ENCODE data around the gene SRGAP2B.
"Not testable (repeated sequence)": the region's sequence is repeated elsewhere in the genome, so short reads cannot be mapped to it uniquely, and the experiment has no call there.

The SRGAP2B gene

GRCh38 chr1:144966488-144966887 lies 128.6 kb downstream of the SRGAP2B start:
- not testable (repeated sequence) for H3K4me1 ChIP-seq (ENCODE audit: insufficient read depth, low read length, poor library complexity, severe bottlenecking); H2AFZ ChIP-seq (ENCODE audit: low read length); H3K27me3 ChIP-seq (ENCODE audit: insufficient read depth, low read length, poor library complexity, severe bottlenecking); H3F3A ChIP-seq (ENCODE audit: low read depth); H3K4me3 ChIP-seq (ENCODE audit: low read length, poor library complexity, severe bottlenecking); H4K20me1 ChIP-seq (ENCODE audit: insufficient read depth, low read length, poor library complexity, severe bottlenecking); H3K9ac ChIP-seq (ENCODE audit: low read depth, low read length, poor library complexity, severe bottlenecking); H3K4me2 ChIP-seq (ENCODE audit: low read depth, low read length, poor library complexity, severe bottlenecking); H3K36me3 ChIP-seq (ENCODE audit: insufficient read depth, low read length); H3K9me2 ChIP-seq (replicated peaks; ENCODE audit: low read depth, low read length); H3K79me2 ChIP-seq (ENCODE audit: insufficient read depth, low read length); H3K9me3 ChIP-seq (ENCODE audit: insufficient read depth, low read depth, low read length)

DNA sequence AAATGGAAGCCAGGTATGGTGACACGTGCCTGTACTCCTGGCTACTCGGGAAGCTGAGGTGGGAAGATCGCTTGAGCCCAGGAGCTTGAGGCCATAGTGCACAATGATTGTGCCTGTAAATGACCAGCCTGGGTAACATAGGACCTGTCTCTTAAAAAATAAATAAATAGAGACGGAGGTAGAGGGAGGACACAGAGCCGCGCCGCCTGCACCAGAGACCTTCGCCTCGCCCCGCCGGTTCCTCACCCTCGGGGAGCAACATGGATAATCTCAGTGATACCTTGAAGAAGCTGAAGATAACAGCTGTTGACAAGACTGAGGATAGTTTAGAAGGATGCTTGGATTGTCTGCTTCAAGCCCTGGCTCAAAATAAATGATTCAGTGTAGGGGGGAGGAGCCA lies 130.4 kb downstream of the SRGAP2B start:
- H3K4me1 ChIP-seq (ENCODE audit: insufficient read depth, low read length, poor library complexity, severe bottlenecking); H3K36me3 ChIP-seq (ENCODE audit: insufficient read depth, low read length); H3K27me3 ChIP-seq (ENCODE audit: insufficient read depth, low read length, poor library complexity, severe bottlenecking); H3K79me2 ChIP-seq (ENCODE audit: insufficient read depth, low read length); H3K9me3 ChIP-seq (ENCODE audit: insufficient read depth, low read depth, low read length); H3K9ac ChIP-seq (ENCODE audit: low read depth, low read length, poor library complexity, severe bottlenecking); H3K4me3 ChIP-seq (ENCODE audit: low read length, poor library complexity, severe bottlenecking); H3K4me2 ChIP-seq (ENCODE audit: low read depth, low read length, poor library complexity, severe bottlenecking); H3F3A ChIP-seq (ENCODE audit: low read depth); H2AFZ ChIP-seq (ENCODE audit: low read length); H3K9me2 ChIP-seq (replicated peaks; ENCODE audit: low read depth, low read length); H4K20me1 ChIP-seq (ENCODE audit: insufficient read depth, low read length, poor library complexity, severe bottlenecking): not testable (repeated sequence)

DNA sequence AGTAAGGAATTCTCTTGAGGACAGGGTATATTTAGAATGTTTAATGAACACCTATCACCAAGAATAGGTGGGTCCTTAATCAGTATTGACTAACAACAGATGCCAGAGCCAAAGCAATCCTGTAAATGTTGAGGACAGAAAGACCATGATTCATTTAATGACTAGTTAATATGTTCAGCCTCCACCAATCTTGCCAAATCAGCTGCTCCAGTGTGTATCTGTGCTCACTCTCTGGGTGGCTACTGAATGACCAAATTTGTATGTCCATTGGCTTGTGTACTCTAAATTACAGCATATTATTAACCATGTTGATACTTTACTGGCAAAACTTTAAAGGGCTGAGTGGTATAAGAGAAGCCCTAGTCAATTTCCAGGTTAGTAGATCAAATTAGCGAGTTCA lies 130.9 kb downstream of the SRGAP2B start:
- not testable (repeated sequence) for H3K36me3 ChIP-seq (ENCODE audit: insufficient read depth, low read length); H4K20me1 ChIP-seq (ENCODE audit: insufficient read depth, low read length, poor library complexity, severe bottlenecking); H3K9me2 ChIP-seq (replicated peaks; ENCODE audit: low read depth, low read length); H3K9ac ChIP-seq (ENCODE audit: low read depth, low read length, poor library complexity, severe bottlenecking); H3K4me3 ChIP-seq (ENCODE audit: low read length, poor library complexity, severe bottlenecking); H3K9me3 ChIP-seq (ENCODE audit: insufficient read depth, low read depth, low read length); H3K27me3 ChIP-seq (ENCODE audit: insufficient read depth, low read length, poor library complexity, severe bottlenecking); H3K4me2 ChIP-seq (ENCODE audit: low read depth, low read length, poor library complexity, severe bottlenecking); H2AFZ ChIP-seq (ENCODE audit: low read length); H3K79me2 ChIP-seq (ENCODE audit: insufficient read depth, low read length); H3F3A ChIP-seq (ENCODE audit: low read depth); H3K4me1 ChIP-seq (ENCODE audit: insufficient read depth, low read length, poor library complexity, severe bottlenecking)

DNA sequence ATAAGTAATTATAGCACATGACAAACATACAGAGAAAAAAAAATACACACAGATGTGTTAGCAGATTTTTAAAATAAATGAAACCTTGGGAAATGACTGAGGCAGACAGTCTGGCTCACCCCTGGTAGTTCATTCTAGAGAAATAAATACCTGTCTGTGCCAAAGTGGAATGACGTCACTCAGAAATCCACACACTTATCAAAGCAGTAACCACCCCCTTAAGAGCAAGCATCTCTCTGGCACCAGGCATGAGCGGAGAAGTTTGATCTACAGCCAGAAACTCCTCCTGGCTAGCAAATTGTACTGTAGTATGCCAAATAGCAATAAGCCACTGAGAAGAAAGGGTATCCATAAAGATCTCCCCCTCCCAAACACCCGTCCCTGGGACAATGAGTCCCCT lies 131.6 kb downstream of the SRGAP2B start:
- not testable (repeated sequence) for H3K4me1 ChIP-seq (ENCODE audit: insufficient read depth, low read length, poor library complexity, severe bottlenecking); H4K20me1 ChIP-seq (ENCODE audit: insufficient read depth, low read length, poor library complexity, severe bottlenecking); H3K9me3 ChIP-seq (ENCODE audit: insufficient read depth, low read depth, low read length); H3K79me2 ChIP-seq (ENCODE audit: insufficient read depth, low read length); H3K9me2 ChIP-seq (replicated peaks; ENCODE audit: low read depth, low read length); H3K4me2 ChIP-seq (ENCODE audit: low read depth, low read length, poor library complexity, severe bottlenecking); H3K36me3 ChIP-seq (ENCODE audit: insufficient read depth, low read length); H3K9ac ChIP-seq (ENCODE audit: low read depth, low read length, poor library complexity, severe bottlenecking); H3F3A ChIP-seq (ENCODE audit: low read depth); H3K27me3 ChIP-seq (ENCODE audit: insufficient read depth, low read length, poor library complexity, severe bottlenecking); H3K4me3 ChIP-seq (ENCODE audit: low read length, poor library complexity, severe bottlenecking); H2AFZ ChIP-seq (ENCODE audit: low read length)

- not testable (repeated sequence) for H3K27me3 ChIP-seq (ENCODE audit: insufficient read depth, low read length, poor library complexity, severe bottlenecking); H3K79me2 ChIP-seq (ENCODE audit: insufficient read depth, low read length); H3K4me1 ChIP-seq (ENCODE audit: insufficient read depth, low read length, poor library complexity, severe bottlenecking); H4K20me1 ChIP-seq (ENCODE audit: insufficient read depth, low read length, poor library complexity, severe bottlenecking); H3F3A ChIP-seq (ENCODE audit: low read depth); H3K4me3 ChIP-seq (ENCODE audit: low read length, poor library complexity, severe bottlenecking); H3K9ac ChIP-seq (ENCODE audit: low read depth, low read length, poor library complexity, severe bottlenecking); H3K36me3 ChIP-seq (ENCODE audit: insufficient read depth, low read length); H2AFZ ChIP-seq (ENCODE audit: low read length); H3K9me2 ChIP-seq (replicated peaks; ENCODE audit: low read depth, low read length); H3K9me3 ChIP-seq (ENCODE audit: insufficient read depth, low read depth, low read length); H3K4me2 ChIP-seq (ENCODE audit: low read depth, low read length, poor library complexity, severe bottlenecking)
These were observed 133.2 kb downstream of the SRGAP2B start for GRCh38 chr1:144961604-144962583.

DNA sequence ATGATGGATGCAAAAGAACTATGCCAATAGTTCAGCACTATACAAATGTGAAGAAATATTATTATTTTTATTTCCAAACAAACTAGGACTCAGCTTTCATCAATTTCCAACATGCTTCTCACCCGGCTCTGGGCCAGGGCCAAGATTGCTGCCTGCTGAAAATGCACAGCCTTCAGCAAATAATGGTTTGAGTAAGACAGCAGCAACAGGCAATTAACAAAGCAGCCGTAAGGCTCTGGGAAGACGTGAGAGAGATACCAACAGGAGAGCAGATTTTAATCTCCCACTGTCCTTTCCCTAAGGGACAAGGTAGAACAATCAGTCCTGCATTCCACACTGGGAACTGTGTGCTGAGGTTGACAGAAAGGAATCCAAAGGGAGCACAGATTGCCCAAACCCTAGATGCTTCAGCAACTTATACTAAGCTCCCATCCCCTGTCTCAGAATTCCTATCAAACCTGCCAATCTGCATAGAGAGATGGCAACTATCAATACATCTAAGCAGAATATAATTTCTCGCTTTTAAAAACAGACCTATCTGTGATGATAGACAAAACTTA lies 134.1 kb downstream of the SRGAP2B start:
- not testable (repeated sequence) for H2AFZ ChIP-seq (ENCODE audit: low read length); H3K4me3 ChIP-seq (ENCODE audit: low read length, poor library complexity, severe bottlenecking); H3K79me2 ChIP-seq (ENCODE audit: insufficient read depth, low read length); H3K27me3 ChIP-seq (ENCODE audit: insufficient read depth, low read length, poor library complexity, severe bottlenecking); H3K9me3 ChIP-seq (ENCODE audit: insufficient read depth, low read depth, low read length); H3K9ac ChIP-seq (ENCODE audit: low read depth, low read length, poor library complexity, severe bottlenecking); H3K36me3 ChIP-seq (ENCODE audit: insufficient read depth, low read length); H3F3A ChIP-seq (ENCODE audit: low read depth); H4K20me1 ChIP-seq (ENCODE audit: insufficient read depth, low read length, poor library complexity, severe bottlenecking); H3K4me1 ChIP-seq (ENCODE audit: insufficient read depth, low read length, poor library complexity, severe bottlenecking); H3K9me2 ChIP-seq (replicated peaks; ENCODE audit: low read depth, low read length); H3K4me2 ChIP-seq (ENCODE audit: low read depth, low read length, poor library complexity, severe bottlenecking)

DNA sequence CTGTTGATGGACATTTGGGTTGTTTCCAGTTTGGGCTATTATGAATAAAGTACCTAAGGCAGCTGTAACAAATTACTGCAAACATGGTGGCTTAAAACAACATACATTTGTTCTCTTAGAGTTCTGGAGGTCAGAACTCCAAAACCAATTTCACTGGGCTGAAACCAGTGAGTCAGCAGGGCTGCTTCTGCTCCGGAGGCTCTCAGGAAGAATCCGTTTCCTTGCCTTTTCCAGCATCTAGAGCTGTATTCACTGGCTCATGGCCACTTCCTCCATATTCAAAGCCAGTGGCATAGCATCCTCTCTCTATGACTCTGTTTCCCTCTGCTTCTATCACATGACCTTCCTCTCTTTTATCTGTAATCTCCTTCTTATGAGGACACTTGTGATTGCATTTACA lies 146.7 kb downstream of the SRGAP2B start:
- not testable (repeated sequence) for H3K4me2 ChIP-seq (ENCODE audit: low read depth, low read length, poor library complexity, severe bottlenecking); H3K27me3 ChIP-seq (ENCODE audit: insufficient read depth, low read length, poor library complexity, severe bottlenecking); H4K20me1 ChIP-seq (ENCODE audit: insufficient read depth, low read length, poor library complexity, severe bottlenecking); H3F3A ChIP-seq (ENCODE audit: low read depth); H3K4me3 ChIP-seq (ENCODE audit: low read length, poor library complexity, severe bottlenecking); H3K4me1 ChIP-seq (ENCODE audit: insufficient read depth, low read length, poor library complexity, severe bottlenecking); H3K36me3 ChIP-seq (ENCODE audit: insufficient read depth, low read length); H3K9me3 ChIP-seq (ENCODE audit: insufficient read depth, low read depth, low read length); H2AFZ ChIP-seq (ENCODE audit: low read length); H3K9me2 ChIP-seq (replicated peaks; ENCODE audit: low read depth, low read length); H3K9ac ChIP-seq (ENCODE audit: low read depth, low read length, poor library complexity, severe bottlenecking); H3K79me2 ChIP-seq (ENCODE audit: insufficient read depth, low read length)
